Measurements from ENCODE around the gene LY9.

The LY9 gene

GRCh38 chr1:160761046-160761445 is 34.9 kb upstream of the LY9 start:
- no peak overlapping the region for H3K27ac ChIP-seq
- TF ChIP-seq CTCF (conservative IDR thresholded peaks at IDR 0.05): no peak

- TF ChIP-seq CTCF (conservative IDR thresholded peaks at IDR 0.05): no peak
- no peak overlapping the region for H3K27ac ChIP-seq
Measured at GRCh38 chr1:160761886-160762285, 34.1 kb upstream of the LY9 start.

DNA sequence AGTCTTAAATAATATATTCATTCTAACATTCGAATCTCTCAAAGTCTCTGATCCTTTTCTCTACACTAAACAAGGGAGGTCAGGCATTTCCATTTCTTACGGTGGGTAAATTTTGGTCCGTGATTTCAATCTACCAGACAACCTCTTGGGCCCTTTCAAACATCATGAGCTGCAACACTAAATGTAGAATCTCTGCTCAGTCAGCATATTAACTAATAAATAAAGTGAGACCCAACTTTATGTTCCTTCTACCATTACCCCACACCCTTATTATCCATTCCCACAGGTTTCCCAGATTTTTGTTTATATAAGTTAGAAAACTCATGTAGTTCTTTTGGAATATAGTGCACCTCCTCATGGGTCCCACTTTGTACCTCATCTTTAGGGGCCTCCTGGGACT is 32.0 kb upstream of the LY9 start:
- no peak for TF ChIP-seq CTCF (conservative IDR thresholded peaks at IDR 0.05)

DNA sequence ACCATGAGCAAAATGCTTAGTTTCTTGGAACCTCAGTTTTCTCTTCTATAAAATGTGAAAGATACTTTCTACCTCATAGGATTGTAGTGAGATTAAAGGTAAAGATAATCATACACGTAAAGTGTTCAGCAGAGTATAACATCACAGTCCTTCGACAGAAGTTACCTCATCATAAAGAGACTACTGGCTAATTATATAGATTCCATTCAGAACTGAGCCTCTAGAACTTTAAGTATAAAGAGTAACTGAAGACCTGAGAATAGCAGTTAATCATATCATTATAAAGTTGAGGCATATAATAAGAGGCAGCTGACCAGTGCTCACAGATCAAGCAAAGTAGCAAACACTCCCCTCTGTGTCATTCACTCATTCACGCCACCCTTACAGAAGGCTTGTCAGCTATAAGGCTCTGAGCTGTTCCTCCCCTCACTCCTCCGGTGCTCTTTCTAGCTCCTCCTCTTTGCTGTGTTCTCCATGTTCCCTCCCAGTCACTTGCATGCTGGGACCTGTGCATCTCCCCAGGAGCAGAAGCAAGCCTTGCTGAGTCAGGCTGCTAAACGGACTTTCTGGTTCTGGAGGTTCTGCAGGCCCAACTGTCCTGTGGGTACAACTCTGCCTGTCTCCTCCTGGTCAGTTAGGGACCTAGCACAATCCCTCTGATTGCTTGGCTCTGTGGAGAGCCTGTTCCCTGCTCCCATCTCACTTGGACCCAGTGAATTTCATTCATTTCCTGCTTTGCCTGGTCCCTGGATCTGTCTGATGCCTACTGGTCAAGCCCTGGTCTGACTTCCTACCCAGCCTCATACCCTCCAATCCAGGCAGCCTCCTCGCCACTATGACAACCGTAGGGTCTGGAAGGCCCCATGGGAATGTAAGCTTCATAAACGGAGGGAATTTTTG is 28.3 kb upstream of the LY9 start:
- H3K27ac ChIP-seq: no peak overlapping the region
- TF ChIP-seq CTCF (conservative IDR thresholded peaks at IDR 0.05): no peak

More for the DNA sequence above, 32.0 kb upstream of the LY9 start:
- H3K27ac ChIP-seq: no peak overlapping the region

GRCh38 chr1:160768295-160768657 is 27.7 kb upstream of the LY9 start:
- no peak overlapping the region for H3K27ac ChIP-seq
- no peak for TF ChIP-seq CTCF (conservative IDR thresholded peaks at IDR 0.05)

DNA sequence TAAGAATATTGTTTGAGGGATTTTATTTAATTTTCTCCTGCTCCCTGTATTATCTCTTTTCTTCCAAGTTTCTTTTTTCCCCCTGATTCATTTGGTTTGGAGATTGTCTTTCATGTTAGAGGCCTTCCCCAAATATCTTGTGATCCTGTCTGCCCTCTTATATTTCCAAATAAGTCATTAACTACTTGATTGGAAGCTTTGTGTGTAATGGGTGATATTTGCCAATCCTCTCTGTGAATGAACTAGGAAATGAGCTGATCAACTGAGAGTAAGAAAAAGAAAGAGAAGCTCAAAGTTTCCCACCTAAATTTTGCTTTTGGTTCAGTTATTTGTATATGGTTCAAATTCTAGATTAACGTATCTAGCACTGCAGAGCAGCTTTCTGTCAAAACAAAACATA is 23.6 kb upstream of the LY9 start:
- H3K27ac ChIP-seq: no peak overlapping the region
- no peak for TF ChIP-seq CTCF (conservative IDR thresholded peaks at IDR 0.05)

DNA sequence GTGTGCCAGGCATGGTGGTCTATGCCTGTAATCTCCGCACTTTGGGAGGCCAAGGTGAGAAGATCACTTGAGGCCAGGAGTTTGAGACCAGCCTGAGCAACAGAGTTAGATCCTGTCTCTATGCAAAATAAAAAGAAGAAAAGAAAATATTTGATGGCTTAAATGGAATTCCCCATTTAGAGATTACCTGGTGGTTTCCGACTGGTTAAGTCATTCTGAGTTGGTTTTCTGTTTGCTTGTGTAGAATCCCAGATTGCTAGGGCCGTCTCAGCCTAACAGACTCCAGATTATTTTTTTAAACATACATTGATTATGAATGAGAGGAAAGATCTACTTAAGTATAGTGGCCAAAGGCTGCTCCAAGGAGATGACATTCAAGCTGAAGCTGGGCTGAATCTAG is 22.9 kb upstream of the LY9 start:
- no peak overlapping the region for H3K27ac ChIP-seq
- no peak for TF ChIP-seq CTCF (conservative IDR thresholded peaks at IDR 0.05)

Data from VCaP (cell line).